Measurements from ENCODE around the gene STRIT1.
"Not testable (repeated sequence)": the region's sequence is repeated elsewhere in the genome, so short reads cannot be mapped to it uniquely, and the experiment has no call there.

The STRIT1 gene

GRCh38 chr3:155313300-155313699, 19.8 kb upstream of the STRIT1 start:
- DNase-seq (ENCODE audit: low spot score) = no peak

GRCh38 chr3:155312781-155313180, 19.3 kb upstream of the STRIT1 start:
- DNase-seq (ENCODE audit: low spot score) = no peak

GRCh38 chr3:155309581-155309980, 16.1 kb upstream of the STRIT1 start:
- DNase-seq (ENCODE audit: low spot score) = no peak

GRCh38 chr3:155308831-155309230, 15.3 kb upstream of the STRIT1 start:
- DNase-seq (ENCODE audit: low spot score) = no peak

GRCh38 chr3:155307183-155307582, 13.7 kb upstream of the STRIT1 start:
- DNase-seq (ENCODE audit: low spot score) = no peak

GRCh38 chr3:155304394-155304793, 10.9 kb upstream of the STRIT1 start:
- no peak for DNase-seq (ENCODE audit: low spot score)

- no peak for DNase-seq (ENCODE audit: low spot score)
Measured at GRCh38 chr3:155303540-155304097, 10.1 kb upstream of the STRIT1 start.

GRCh38 chr3:155302891-155303290, 9.4 kb upstream of the STRIT1 start:
- DNase-seq (ENCODE audit: low spot score) = no peak

GRCh38 chr3:155302481-155302880, 9.0 kb upstream of the STRIT1 start:
- DNase-seq (ENCODE audit: low spot score) = no peak

- DNase-seq (ENCODE audit: low spot score) = no peak
Measured at GRCh38 chr3:155297100-155297499, 3.6 kb upstream of the STRIT1 start.

- no peak for DNase-seq (ENCODE audit: low spot score)
Measured at GRCh38 chr3:155296413-155296812, 2.9 kb upstream of the STRIT1 start.

GRCh38 chr3:155292693-155293092, 790 bp downstream of the STRIT1 start:
- DNase-seq (ENCODE audit: low spot score) = no peak

GRCh38 chr3:155292133-155292532, 1.4 kb downstream of the STRIT1 start:
- DNase-seq (ENCODE audit: low spot score) = no peak

GRCh38 chr3:155286736-155287135, 6.7 kb downstream of the STRIT1 start:
- no peak for DNase-seq (ENCODE audit: low spot score)

GRCh38 chr3:155285936-155286335, 7.5 kb downstream of the STRIT1 start:
- DNase-seq (ENCODE audit: low spot score) = no peak

- DNase-seq (ENCODE audit: low spot score) = no peak
Measured at GRCh38 chr3:155283092-155284056, 10.1 kb downstream of the STRIT1 start.

- DNase-seq (ENCODE audit: low spot score) = no peak
Measured at GRCh38 chr3:155282385-155283091, 10.9 kb downstream of the STRIT1 start.

GRCh38 chr3:155281912-155282311, 11.6 kb downstream of the STRIT1 start:
- DNase-seq (ENCODE audit: low spot score) = no peak

- not testable (repeated sequence) for DNase-seq (ENCODE audit: low spot score)
Measured at GRCh38 chr3:155276089-155276488, 17.4 kb downstream of the STRIT1 start.

GRCh38 chr3:155275159-155275754, 18.2 kb downstream of the STRIT1 start:
- not testable (repeated sequence) for DNase-seq (ENCODE audit: low spot score)

GRCh38 chr3:155274435-155274834, 19.0 kb downstream of the STRIT1 start:
- DNase-seq (ENCODE audit: low spot score) = not testable (repeated sequence)

GRCh38 chr3:155271343-155271613, 22.2 kb downstream of the STRIT1 start:
- DNase-seq (ENCODE audit: low spot score) = no peak
